Right lobe of liver (tissue), 6 donors: ENCODE data around the gene IL25. TPM values are rescaled to one million over a fixed set of nuclear protein-coding genes. Genes with fewer than 3 reads are reported as not detected.

Experiments
- ATAC-seq, 4 donors: fragments of 200-7000 bp; cut with Tn5 transposase; one replicate each; pipeline ENCODE4 v1.9.1; 2020; ENCODE audit warnings: mild to moderate bottlenecking in 4 of 4, moderate library complexity in 4 of 4
- DNase-seq, 3 donors: peaks; one replicate each; pipeline ENCODE4 v3.0.0-alpha.2; 2020
- H3K27ac ChIP-seq, 3 donors: fragments of 200-600 bp; one replicate each; pipeline ENCODE4 v1.8.0; 2022
- H3K27me3 ChIP-seq, 2 donors: fragments of 200-600 bp; one replicate each; pipeline ENCODE4 v1.8.0; 2022
- H3K36me3 ChIP-seq, 4 donors: fragments of 200-600 bp; sonication (generic) in 1 of 4; one replicate each; pipeline versions ENCODE4 v1.5.1 to v1.8.0; 2017 to 2022; ENCODE audit warnings: control low read depth in 1 of 4
- H3K4me1 ChIP-seq, 4 donors: fragments of 200-600 bp; sonication (generic) in 1 of 4; one replicate each; pipeline versions ENCODE4 v1.5.1 to v1.8.0; 2017 to 2022; ENCODE audit warnings: control low read depth in 1 of 4
- H3K4me3 ChIP-seq, 3 donors: fragments of 200-600 bp; one replicate each; pipeline ENCODE4 v1.8.0; 2022
- H3K9me3 ChIP-seq, 4 donors: fragments of 200-600 bp; sonication (generic) in 1 of 4; one replicate each; pipeline versions ENCODE4 v1.5.1 to v1.8.0; 2017 to 2022; ENCODE audit warnings: control low read depth in 1 of 4
- POLR2A ChIP-seq: fragments of 450-650 bp; IDR thresholded peaks from one replicate; pipeline ENCODE4 v1.6.1; 2017; ENCODE audit warnings: antibody characterized with exemption, mild to moderate bottlenecking
- WGBS: methylation state at CpG from one replicate; pipeline ENCODE4 v1.1.6; 2018; ENCODE audit warnings: low coverage, low lambda C conversion rate; ENCODE audit not compliant: insufficient coverage; ENCODE audit errors: missing lambda C conversion rate; 5-methylcytosine and 5-hydroxymethylcytosine counted together
- intact Hi-C, 2 donors: fragments of 100-400 bp; cut with DNase I; formaldehyde crosslinking; loops; one replicate each; pipeline versions ENCODE4 v1.11.2 to v1.14.1; 2022
- total RNA-seq, 6 experiments: library from RNA; depleted of rRNA in 2 of 6; stranded (reverse); fragments of >200 nt in 2 of 6; fragmentation: NEBNext Ultra II Directional in 3 of 6; extraction: Animal tissue kit (Norgen Biotek cat#: 25700) in 3 of 6; gene quantifications; one replicate each; pipeline versions ENCODE4 v1.1.0 to v1.2.4, GENCODE V29; 2016 to 2023
- TF ChIP-seq, protein P1 (sequence below), 4 donors: fragments of 200-600 bp in 3 of 4; fragments of 450-650 bp in 1 of 4; IDR thresholded peaks; one replicate each; pipeline versions ENCODE4 v1.5.1 to v1.8.0; 2016 to 2022; ENCODE audit warnings: antibody characterized with exemption in 4 of 4, mild to moderate bottlenecking in 2 of 4
- donor health status: DM: no; HTN: yes; CAD: no.
- donor health status: DM: no; HTN: no; CAD: no.
- donor health status: DM: no; HTN: no; CAD: no.
- donor health status: DM: no; HTN: yes; CAD: no.
- donor health status: DM: no; HTN: yes; CAD: no.

IL25 gene
- total RNA-seq, 6 experiments from 2014 or later, result not detected

DNA sequence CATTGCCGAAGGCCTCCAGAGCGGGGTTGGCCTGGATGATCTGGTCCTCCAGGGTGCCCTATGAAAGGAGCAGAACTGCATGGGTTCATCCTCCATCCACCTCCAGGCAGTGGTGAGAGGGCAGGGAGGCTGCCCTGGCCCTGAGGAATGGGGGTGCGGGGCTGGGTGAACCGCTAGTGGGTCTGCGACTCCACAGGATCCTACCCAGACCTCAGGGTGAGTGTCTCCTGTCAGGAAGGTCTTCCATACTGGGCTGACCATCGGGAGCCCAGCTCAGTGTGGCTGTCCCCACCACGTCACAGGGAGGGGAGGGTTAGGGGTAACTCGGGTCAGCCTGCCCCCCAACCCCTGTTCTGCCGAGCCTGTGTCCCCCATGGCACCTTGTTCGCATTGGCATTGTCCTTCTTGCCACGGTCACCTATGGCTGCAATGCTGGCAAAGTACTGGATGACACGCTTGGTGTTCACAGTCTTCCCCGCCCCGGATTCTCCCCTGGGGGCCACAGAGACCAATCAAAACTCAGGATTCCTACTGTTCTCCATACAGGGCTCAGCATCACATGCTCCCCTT, 31.8 kb downstream of the IL25 start:
- H3K27ac ChIP-seq, result no peak overlapping the region
- no peaks in the 10 kb centered on the region for H3K9me3 ChIP-seq
- TF ChIP-seq POLR2A, result no peak
- TF ChIP-seq, protein P1, sequence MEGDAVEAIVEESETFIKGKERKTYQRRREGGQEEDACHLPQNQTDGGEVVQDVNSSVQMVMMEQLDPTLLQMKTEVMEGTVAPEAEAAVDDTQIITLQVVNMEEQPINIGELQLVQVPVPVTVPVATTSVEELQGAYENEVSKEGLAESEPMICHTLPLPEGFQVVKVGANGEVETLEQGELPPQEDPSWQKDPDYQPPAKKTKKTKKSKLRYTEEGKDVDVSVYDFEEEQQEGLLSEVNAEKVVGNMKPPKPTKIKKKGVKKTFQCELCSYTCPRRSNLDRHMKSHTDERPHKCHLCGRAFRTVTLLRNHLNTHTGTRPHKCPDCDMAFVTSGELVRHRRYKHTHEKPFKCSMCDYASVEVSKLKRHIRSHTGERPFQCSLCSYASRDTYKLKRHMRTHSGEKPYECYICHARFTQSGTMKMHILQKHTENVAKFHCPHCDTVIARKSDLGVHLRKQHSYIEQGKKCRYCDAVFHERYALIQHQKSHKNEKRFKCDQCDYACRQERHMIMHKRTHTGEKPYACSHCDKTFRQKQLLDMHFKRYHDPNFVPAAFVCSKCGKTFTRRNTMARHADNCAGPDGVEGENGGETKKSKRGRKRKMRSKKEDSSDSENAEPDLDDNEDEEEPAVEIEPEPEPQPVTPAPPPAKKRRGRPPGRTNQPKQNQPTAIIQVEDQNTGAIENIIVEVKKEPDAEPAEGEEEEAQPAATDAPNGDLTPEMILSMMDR (IDR thresholded peaks at IDR 0.05), result no peak
- no peak for ATAC-seq
- H3K4me3 ChIP-seq, result no peak overlapping the region
- intact Hi-C loops, result no loop called here
- H3K36me3 ChIP-seq, result no peaks in the 10 kb centered on the region
- no CpG with 5 or more reads among the region's 14 CpGs for WGBS
- no peaks in the 10 kb centered on the region for H3K27me3 ChIP-seq
- no peak for DNase-seq
- H3K4me1 ChIP-seq, result no peaks in the 10 kb centered on the region

DNA sequence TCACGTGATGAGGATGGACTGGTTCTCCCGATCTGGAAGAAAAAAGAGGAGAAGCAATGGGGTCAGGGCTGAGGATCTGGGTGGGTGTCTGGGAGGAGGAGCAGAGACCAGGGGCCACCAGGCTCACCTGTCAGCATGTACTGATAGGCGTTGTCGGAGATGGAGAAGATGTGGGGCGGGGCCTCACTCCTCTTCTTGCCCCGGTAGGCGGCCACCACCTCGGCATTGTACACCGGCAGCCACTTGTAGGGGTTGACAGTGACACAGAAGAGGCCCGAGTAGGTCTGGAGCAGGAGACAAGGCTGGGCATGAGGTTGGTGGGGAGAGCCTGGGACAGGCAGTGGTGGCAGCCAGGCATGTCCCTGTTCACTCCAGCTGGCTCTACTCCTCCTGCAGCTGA, 32.5 kb downstream of the IL25 start:
- Histone ChIP-seq H3K27me3 (no peaks in the 10 kb centered on the region), H3K4me3 (no peak overlapping the region), H3K4me1 (no peaks in the 10 kb centered on the region), H3K9me3 (no peaks in the 10 kb centered on the region), H3K36me3 (no peaks in the 10 kb centered on the region), H3K27ac (no peak overlapping the region)
- no peak for DNase-seq
- WGBS, result 60% methylated on average over 1 of the region's 10 CpGs
- TF ChIP-seq, protein P1 (IDR thresholded peaks at IDR 0.05), result no peak
- TF ChIP-seq POLR2A, result no peak
- intact Hi-C loops, result no loop called here
- no peak for ATAC-seq

DNA sequence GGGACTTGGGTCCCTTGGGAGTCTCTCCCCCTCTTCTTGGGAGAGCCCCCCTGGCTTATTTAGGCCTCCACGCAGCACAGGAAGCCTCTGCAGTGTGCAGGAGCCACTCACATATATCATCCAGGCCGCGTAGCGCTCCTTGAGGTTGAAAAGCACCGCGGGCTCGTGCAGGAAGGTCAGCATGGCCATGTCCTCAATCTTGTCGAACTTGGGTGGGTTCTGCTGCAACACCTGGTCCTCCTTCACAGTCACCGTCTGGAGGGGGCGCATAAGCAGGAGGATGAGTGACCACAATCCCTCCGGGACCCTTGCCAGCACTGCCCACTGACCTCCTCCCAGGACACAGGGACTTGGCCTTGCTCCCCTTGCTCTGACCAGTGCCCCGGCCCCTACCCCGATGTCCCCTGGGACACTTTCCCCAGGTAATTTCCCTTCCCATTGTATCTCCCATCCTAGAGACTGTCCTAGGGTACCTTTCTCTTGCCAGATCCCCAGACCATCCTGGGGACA, 33.0 kb downstream of the IL25 start:
- DNase-seq (no peak), ATAC-seq (no peak)
- WGBS, result 80% methylated on average over 1 of the region's 13 CpGs
- Histone ChIP-seq H3K27me3 (no peaks in the 10 kb centered on the region), H3K27ac (no peak overlapping the region), H3K4me3 (no peak overlapping the region), H3K4me1 (no peaks in the 10 kb centered on the region), H3K36me3 (no peaks in the 10 kb centered on the region), H3K9me3 (no peaks in the 10 kb centered on the region)
- intact Hi-C loops, result no loop called here
- TF ChIP-seq POLR2A, result no peak
- TF ChIP-seq, protein P1 (IDR thresholded peaks at IDR 0.05), result no peak

DNA sequence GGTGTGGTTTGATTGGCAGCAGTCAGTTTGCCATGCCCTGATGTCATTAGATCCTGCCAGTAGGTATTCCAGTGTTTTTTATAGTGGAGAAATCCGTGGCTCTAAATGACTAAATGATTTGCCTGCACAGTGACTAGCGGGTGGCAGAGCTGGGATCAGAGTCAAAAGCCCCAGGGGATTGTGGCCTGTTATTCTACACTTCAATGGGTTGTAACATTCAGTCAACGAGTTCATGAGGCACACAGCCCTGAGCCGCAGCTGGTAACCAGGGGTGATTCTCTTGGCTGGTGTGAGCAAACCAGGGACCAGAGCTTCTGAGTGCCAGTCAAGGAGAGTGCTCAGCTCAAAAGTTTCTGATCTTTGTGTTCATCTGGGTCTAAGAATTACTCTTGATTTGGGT, 33.6 kb downstream of the IL25 start:
- no peak for ATAC-seq
- Histone ChIP-seq H3K9me3 (no peaks in the 10 kb centered on the region), H3K4me3 (no peak overlapping the region), H3K27ac (no peak overlapping the region), H3K27me3 (no peaks in the 10 kb centered on the region), H3K4me1 (no peaks in the 10 kb centered on the region), H3K36me3 (no peaks in the 10 kb centered on the region)
- intact Hi-C loops, result no loop called here
- DNase-seq, result no peak
- 37% methylated on average over 2 of the region's 4 CpGs for WGBS
- no peak for TF ChIP-seq POLR2A
- TF ChIP-seq, protein P1 (IDR thresholded peaks at IDR 0.05), result no peak
